Measurements from ENCODE around the gene CDC42BPB.

The CDC42BPB gene, protein sequence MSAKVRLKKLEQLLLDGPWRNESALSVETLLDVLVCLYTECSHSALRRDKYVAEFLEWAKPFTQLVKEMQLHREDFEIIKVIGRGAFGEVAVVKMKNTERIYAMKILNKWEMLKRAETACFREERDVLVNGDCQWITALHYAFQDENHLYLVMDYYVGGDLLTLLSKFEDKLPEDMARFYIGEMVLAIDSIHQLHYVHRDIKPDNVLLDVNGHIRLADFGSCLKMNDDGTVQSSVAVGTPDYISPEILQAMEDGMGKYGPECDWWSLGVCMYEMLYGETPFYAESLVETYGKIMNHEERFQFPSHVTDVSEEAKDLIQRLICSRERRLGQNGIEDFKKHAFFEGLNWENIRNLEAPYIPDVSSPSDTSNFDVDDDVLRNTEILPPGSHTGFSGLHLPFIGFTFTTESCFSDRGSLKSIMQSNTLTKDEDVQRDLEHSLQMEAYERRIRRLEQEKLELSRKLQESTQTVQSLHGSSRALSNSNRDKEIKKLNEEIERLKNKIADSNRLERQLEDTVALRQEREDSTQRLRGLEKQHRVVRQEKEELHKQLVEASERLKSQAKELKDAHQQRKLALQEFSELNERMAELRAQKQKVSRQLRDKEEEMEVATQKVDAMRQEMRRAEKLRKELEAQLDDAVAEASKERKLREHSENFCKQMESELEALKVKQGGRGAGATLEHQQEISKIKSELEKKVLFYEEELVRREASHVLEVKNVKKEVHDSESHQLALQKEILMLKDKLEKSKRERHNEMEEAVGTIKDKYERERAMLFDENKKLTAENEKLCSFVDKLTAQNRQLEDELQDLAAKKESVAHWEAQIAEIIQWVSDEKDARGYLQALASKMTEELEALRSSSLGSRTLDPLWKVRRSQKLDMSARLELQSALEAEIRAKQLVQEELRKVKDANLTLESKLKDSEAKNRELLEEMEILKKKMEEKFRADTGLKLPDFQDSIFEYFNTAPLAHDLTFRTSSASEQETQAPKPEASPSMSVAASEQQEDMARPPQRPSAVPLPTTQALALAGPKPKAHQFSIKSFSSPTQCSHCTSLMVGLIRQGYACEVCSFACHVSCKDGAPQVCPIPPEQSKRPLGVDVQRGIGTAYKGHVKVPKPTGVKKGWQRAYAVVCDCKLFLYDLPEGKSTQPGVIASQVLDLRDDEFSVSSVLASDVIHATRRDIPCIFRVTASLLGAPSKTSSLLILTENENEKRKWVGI (N-terminal part only)

DNA sequence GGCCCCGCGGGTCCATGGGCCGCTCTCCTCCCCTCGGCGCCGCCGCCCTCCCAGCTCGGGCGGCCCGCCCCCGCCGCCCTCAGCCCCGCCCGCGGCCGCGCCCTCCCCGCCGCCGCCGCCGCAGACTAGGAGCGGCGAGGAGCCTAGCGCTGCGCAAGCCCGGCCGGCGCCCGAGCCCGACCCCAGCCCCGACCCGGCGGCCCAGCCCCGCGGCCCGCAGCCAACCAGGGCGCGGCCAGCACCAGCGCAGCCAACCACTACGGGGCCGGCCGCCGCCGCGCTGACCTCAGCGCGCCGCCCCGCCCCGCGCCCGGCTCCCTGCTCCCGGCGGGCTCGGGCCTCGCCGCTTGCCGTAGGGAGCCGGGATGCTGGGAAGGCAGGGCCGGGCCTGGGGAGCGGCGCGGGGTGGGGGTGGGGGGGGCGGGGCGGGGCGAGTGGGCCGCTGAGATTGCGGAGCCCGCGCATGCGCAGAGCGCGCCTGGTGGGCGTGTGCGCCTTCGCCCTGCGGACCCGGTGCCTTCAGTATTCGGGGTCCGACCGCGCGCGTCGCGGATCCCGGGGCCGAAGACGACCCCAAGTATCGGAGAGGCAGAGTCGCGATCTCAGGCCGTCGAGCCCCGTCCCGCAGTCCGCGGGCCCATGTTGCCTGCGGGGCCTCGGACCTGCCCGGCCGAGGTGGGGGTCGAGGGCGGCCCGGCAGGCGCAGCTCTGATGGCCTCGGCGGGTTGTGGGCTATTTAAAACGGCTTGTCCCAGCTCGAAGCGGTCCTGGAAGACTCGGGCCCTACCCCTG, at the start of gene CDC42BPB:
Gene CDC42BPB, minus strand, starts transcription at position 178 of the 792 bp plus-strand sequence. CDS start 376 bp downstream, outside the sequence.
- peak; percentile 85 for DNase-seq (ENCODE audit: low spot score)

DNA sequence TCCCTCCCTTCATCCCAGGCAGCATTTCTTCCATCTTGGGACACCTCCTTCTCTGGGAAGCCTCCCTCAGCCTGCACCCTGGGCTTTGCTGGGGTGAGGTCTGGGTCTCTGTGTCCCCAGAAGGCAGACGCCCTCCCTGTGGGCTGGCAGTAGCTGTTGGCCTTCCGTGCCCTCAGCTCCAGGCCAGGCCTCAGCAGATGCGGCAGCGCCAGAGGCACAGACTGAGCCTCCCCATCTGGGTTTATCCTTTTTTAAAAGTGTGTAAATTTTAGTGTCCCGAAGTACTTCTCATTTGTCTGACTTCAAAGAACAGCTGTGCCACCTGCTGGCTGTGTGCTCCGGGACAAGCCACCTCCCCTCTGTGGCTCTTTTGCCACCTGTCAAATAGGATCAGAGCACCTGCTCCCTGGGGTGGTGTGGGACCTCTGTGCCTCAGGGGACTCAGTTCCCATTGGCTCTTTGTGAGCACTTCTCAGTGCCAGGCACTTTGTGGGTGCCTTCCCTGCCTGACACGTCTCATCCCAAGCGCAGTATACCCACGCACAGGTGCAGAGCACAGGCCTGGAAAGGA, 48.3 kb upstream of the CDC42BPB start:
- DNase-seq (ENCODE audit: low spot score): no peak

DNA sequence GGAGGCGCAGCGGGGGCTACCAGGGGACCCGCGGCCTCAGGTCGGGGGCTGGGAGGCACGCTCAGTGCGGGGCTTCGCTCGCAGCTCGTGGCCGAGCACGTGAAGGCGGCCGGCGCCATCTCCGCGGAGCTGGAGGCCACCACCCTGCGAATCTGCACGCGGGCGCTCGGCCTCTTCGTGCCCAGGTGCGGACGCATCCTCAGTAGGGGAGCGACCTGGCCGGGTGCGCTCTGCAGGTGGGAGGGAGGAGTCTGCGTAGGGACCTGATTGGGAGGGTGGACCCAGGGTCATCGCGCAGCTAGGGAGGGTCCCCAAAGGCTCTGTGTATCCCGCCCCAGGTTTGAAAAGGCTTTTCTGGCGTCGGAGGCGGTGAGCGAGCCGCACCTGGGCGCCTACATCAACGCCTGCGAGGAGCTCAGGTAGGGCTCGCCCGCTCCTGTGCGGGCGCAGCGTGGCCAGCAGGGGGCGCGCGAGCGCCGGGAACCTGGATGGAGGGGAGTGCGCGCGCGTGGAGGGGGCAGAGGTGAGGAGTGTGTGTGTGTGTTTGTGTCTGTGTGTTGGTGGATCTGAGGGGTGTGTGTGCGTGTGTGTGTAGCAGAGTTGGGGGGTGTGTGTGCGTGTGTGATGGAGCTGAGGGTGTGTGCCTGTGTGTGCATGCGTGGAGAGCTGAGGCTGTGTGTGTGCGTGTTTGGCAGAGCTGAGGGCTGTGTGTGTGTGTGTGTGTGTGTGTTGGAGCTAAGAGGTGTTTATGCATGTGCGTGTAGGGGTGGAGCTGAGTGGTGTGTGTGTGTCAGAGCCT, 47.5 kb upstream of the CDC42BPB start:
- peak; percentile 89 for DNase-seq (ENCODE audit: low spot score)

DNA sequence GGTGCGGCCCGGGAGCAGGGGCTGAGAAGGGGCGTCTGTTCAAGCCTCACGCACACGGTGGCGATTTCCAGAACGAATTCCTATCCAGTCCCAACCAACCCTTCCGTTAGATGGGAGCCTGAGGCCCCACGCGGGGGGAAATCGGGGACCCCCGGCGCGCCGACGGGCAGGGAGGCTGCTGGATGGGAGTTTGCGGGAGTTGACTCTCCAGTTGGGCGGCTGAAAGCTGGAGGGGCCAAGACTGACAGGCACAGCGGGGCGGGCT, 47.0 kb upstream of the CDC42BPB start:
- DNase-seq (ENCODE audit: low spot score): no peak

DNA sequence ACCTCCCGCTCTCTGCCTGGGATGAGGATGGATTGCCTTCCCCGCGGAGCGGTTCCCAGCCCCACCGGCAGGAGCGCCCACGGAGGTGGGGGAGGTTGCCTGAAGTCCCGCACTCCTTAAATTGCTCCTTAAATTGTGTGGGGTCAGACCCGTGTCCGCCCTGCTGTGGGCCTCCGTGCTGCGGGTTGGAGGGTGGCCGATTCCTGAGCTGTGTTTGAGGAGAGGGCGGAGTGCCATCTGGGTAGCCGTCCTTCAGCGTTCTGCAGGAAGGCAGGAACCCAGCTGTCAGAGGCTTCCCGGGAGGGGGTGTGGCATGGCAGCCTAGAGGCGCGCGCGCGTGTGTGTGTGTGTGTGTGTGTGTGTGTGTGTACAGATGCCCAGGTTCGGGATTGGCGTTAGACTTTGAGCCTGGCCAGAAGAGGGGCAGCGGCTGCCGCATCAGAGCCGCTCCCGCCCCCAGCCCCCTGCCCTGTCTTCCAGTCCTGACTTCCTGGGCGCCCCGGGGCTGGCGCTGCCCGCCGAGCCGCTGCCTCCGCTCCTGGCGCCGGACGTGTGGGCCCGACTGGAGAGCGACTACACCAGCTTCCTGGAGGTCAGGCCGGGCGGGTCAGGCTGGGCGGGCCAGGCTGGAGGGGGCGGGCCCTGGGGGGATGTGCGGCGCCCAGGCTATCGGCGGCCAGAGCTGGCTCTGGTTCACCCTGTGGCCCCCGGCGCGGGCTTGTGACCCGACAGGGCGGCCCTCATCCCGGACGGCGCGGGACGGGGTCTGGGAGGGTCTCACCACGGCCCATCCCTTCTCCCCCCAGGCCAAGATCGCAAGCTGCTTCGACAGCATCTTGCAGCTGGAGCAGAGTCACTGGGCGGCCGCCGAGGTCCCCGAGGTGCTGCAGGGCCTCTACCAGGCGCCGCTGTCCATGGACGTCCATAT, 46.4 kb upstream of the CDC42BPB start:
- peak; percentile 98 for DNase-seq (ENCODE audit: low spot score)

DNA sequence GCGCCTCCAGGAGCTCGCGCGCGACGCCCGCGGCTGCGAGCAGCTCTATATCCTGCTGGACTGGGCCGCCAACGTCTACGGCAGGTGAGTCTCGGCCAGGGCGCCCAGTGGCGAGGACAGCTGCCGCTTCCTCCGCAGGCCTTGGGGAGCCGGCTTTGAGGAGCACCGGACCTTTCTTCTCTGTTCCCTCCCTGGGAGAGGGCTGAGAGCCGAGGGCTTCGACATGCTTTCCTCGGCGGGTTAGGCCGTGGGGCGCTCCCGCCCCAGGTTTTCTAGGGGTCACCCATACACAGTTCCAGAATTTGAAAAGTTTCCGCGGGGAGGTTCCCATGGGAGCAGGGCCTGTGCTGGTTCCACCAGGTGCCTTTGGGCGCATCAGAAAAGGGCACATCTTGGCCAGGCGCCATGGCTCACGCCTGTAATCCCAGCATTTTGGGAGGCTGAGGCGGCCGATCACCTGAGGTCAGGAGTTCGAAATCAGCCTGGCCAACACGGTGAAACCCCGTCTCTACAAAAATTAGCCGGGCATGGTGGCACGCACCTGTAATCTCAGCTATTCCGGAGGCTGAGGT, 45.4 kb upstream of the CDC42BPB start:
- no peak for DNase-seq (ENCODE audit: low spot score)

DNA sequence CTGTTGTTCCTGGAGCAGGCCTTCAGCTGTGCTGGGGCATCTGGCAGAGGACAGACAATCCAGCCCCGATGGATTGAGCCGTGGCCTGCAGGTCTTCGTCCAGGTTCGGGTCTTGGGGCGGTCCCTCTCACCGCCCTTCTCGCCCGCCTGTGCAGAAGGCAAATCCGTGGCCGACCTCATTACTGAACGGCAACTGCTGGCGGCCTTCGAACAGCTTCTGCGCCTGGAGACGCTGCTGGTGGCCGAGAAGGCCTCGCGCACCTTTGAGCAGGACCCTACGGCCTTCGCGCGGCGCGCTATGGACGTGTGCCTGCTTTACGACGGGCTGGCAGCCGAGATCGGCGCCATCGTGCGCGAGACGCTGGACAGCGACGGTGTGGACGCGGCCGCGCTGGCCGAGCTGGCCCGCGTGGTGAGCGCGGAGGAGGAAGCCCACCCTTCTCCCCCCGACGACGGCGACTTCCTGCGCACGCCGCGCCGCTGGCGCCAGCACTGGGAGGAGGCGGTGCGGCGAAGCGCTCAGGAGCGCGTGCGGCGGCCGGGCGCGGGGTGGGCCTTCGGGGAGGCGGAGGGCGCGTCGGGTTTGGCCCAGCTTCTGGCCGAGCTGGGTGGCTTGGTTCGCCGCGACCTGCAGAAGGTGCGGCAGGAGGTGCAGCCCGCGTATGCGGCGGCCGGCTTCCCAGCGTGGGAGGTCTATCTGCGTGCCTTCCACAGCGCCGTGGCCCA, 44.8 kb upstream of the CDC42BPB start:
- DNase-seq (ENCODE audit: low spot score): no peak

DNA sequence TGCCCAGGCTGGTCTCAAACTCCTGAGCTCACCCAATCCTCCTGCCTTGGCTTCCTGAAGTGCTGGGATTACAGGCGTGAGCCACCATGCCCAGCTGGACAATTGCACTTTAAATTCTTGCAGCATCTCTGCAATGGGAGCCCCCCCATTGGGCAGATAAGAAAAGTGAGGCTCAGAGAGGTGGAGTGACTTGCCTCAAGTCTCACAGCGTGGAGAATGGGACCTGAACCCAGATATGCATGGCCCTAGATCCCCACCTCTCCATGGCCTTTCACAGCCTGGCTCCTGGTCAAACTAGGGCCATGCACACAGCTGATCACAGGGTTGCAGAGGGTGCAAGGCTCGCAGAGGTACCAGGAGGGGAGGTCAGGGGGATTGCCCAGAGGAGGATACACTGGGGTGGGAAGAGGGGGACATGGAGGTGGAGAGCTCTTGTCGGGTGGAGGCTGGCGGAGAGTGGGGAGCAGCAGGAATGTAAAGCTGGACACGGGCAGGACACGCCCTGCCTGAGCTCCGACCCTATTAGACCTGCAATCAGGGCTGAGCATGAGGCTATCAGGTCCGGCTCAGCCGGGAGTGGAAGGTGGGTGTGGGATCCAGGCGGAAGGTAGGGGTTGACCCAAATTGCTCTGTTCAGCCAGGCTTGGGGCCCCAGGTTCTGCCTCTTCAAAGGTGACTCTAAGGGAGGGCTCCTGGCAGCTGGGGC, 44.1 kb upstream of the CDC42BPB start:
- no peak for DNase-seq (ENCODE audit: low spot score)

DNA sequence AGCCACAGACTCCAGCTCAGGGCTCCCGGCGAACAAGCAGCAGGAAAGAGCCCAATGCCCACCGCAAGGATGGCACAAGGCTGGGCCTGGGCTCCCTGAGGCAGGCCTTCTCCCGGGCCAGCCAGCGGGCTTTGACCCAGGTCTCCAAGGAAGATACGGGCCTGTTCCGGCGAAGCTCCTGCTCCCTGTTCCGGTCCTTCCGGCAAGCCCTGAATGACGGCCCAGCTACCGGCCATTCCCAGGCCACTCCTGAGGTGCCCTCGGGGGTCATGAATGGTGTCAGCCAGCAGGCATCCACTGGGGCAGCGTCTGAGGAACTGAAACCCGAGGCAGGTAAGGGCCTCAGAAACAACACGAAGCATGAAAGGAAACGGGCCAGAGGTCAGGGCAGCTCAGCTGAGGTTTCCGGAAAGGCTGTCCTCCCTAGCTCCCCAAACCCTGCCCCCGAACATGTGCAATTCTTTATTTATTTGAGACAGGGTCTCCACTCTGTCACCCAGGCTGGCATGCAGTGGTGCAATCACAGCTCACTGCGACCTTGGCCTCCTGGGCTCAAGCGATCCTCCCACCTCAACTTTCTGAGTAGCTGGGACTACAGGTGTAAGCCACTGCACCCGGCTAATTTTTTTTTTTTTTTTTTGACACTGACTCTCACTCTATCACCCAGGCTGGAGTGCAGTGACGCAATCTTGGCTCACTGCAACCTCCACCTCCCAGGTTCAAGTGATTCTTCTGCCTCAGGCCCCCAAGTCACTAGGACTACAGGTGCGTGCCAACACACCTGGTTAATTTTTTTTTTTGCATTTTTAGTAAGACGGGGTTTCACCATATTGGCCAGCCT, 43.2 kb upstream of the CDC42BPB start:
- DNase-seq (ENCODE audit: low spot score): no peak

DNA sequence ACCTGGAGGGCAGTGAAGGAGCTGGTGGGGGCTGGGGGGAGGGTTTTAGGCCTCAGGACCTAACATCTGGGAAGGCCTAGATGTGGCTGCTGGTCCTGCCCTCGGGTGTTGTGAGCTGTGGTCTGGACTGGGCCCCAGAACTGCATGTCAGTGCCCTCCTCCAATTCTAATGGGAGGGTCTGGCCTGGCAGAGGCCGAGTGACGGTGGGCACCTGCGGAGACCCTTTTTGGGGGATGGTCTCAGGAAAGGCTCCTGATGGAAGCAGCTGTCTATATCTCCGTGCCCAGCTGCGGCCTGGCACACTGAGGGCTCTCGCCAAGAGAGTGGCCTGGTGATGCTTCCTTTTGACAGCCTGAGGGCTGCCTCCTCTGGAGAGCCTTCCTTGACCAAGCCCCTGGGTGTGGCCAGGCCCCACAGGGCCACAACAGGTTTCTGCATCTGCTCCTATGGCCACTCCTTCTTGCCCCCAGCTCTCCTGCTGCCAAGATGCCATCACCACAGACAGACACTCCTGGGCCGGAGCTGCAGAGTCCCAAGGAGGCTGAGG, 42.5 kb upstream of the CDC42BPB start:
- no peak for DNase-seq (ENCODE audit: low spot score)

DNA sequence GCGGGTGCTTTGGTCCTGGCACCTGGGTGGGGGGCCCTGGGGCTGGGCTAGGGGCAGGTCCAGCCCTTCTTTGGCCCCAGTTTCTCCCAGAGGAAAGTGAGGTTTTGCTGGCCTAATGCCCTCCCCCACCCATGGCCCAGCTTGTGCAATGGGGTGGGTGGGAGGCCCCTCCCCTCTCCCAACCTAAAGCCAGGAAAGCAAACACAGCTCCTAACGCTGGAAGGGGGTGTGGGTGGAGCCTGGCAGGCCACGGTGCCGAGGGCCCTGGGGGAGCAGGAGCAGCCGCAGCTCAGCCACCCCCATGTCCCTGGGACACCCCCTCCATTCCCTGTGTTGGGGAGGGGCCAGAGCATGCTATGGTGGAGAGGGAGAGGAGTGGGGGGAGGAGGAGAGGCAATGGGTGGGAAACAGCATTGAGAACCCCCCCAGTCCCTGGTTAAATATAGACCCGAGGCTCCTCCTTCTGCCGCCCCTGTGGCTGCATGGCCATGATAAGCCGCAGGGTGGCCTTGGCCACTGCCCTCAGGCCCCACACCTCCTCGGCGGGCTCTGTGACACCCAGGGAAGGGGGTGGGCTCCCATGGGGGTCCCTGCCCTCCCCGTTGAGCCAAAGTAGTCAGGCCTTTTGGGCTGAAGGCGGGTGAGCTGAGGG, 41.9 kb upstream of the CDC42BPB start:
- peak; percentile 89 for DNase-seq (ENCODE audit: low spot score)

DNA sequence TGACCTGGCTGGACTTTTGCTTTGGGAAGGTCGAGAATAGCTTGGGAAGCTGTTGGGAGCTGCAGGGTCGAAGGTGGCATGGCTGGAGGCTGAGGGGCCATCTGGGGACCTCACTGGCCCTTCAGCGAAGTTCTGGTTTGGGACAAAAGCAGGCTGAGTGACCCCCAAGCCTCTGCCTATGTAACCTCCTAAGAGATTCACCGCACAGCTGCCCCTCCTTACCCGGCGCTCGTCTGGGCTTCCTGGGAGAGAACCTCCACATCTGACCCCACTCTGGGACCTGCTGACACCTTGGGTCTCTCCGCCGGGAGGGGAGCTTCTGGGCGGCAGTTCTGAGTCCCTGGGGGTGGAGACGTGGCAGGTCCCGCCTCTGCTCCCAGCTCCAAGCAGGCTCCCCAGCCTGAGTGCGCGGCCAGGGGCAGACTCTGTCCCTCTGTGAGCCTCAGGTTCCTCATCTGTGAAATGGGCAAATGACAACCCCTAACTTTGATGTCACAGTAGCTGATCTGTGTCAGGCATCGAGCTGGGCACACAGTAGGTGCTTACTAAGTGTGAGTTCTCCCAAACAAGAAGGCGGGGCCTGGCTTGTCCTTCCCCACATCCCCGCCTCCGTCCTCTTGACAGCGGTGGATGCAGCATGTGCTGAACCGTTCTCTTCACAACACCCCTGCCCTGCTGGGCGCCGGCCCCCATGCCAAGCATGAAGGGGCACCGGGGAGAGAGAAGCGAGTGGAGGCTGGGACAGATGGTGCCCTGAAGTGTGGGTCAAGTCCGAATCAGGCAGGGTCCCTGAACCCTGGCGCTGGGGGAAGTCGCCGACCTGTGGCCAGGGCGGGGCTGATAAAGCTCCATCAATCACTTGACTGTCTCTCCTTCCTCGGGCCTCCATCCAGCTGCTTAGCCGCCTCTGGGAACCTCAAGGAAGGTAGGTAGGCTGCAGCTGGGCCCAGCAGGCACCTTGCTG, 40.9 kb upstream of the CDC42BPB start:
- DNase-seq (ENCODE audit: low spot score): no peak

DNA sequence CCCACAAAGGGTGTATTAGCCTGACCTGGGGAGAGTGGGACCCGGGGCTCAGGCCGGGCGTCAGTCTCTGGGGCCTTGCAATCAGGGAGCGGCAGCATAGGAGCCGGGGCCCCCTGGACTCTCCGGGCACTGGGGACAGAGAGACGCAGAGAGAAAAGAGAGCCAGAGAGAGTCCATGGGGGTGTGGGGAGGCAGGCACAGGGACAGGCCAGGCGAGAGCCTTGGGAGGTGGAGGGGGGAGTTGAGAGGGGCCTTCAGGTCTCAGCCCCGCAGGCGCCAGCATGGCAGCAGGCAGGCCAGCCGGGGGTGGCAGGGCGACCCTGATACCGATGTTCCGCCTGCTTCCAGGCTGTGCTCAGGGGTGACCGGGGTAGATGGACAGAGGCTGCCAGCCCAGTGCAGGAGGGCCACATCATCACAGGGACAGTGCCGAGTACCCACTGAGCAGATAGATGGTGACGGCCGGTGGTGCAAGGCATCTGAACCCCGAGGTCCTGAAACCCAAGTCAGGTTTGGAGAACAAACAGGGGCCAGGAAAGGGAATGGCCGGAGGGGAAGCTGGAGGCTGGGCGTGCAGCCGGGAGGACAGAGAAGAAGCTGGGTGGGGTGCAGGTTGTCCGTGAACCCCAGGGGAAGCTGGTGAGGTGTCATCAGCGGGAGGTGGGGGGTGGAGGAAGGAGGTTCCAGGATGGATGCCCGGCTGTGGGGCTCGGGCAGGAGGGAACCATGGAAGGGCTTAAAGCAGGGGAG, 40.1 kb upstream of the CDC42BPB start:
- DNase-seq (ENCODE audit: low spot score): no peak

DNA sequence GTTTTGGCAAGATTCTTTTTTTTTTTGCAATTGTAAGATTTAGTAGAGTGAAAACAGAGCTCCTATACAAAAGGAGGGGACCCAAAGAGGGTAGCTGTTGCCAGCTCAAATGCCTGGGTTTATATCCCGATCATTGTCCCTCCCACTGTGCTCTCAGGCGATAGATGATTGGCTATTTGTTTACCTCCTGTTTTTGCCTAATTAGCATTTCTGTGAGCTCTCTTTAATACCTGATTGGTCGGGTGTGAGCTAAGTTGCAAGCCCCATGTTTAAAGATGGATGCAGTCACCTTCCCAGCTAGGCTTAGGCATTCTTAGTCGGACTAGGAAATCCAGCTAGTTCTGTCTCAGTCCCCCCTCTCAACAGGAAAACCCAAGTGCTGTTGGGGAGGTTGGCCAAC, 39.0 kb upstream of the CDC42BPB start:
- DNase-seq (ENCODE audit: low spot score): no peak
